Astrocyte of the spinal cord (primary cell): ENCODE measurements around the gene NPHP3.
A peak's percentile ranks its signal among the peaks of the same experiment; 100 is the strongest.

Experiments
- DNase-seq: peaks from one replicate; pipeline ENCODE4 v3.0.0; 2011; ENCODE audit warnings: low read depth, low spot score
- H3K4me3 ChIP-seq: 2 replicates; pipeline ENCODE4 v1.5.1; 2011; ENCODE audit warnings: low read depth, mild to moderate bottlenecking, low read length, moderate library complexity
- CTCF ChIP-seq: IDR thresholded peaks from 2 replicates; pipeline ENCODE4 v1.5.1; 2012; ENCODE audit warnings: low read depth, mild to moderate bottlenecking, low read length, inconsistent platforms
- in situ Hi-C: cut with HindIII; loops from 2 replicates; pipeline ENCODE4 v1.10.0; 2017; ENCODE audit warnings: low sequenced_read_pairs

NPHP3 gene

GRCh38 chr3:132665230-132665745 lies 56.9 kb downstream of the NPHP3 start:
- H3K4me3 ChIP-seq: no peak overlapping the region
- in situ Hi-C loops: no loop called here
- TF ChIP-seq CTCF: no peak
- no peak for DNase-seq

GRCh38 chr3:132662212-132662611 lies 60.0 kb downstream of the NPHP3 start:
- no peak for TF ChIP-seq CTCF
- in situ Hi-C loops: no loop called here
- no peak for DNase-seq
- no peak overlapping the region for H3K4me3 ChIP-seq

- TF ChIP-seq CTCF: no peak
- peak overlapping the region; percentile 78 for H3K4me3 ChIP-seq
- DNase-seq: no peak
Observed at GRCh38 chr3:132661101-132661500, 61.1 kb downstream of the NPHP3 start.

GRCh38 chr3:132660811-132661070 lies 61.5 kb downstream of the NPHP3 start:
- no peak for TF ChIP-seq CTCF
- in situ Hi-C loops: no loop called here
- DNase-seq: no peak

More at GRCh38 chr3:132661101-132661500, 61.1 kb downstream of the NPHP3 start:
- in situ Hi-C loops: no loop called here

GRCh38 chr3:132660052-132660810 lies 62.0 kb downstream of the NPHP3 start, which contains the start of gene UBA5:
Gene UBA5, plus strand, starts transcription at chr3:132660329. Its CDS starts 209 bp downstream, at chr3:132660538.
- peak within 1 kb of the TSS; percentile 78 for H3K4me3 ChIP-seq
- in situ Hi-C loops: no loop called here
- DNase-seq: peak; percentile 76
- TF ChIP-seq CTCF: no peak

More at GRCh38 chr3:132660811-132661070, 61.5 kb downstream of the NPHP3 start:
- peak overlapping the region; percentile 78 for H3K4me3 ChIP-seq

- peak; percentile 77 for TF ChIP-seq CTCF
- H3K4me3 ChIP-seq: peak within 1 kb of the TSS; percentile 78
- DNase-seq: peak; percentile 77
- in situ Hi-C loops: no loop called here
Observed at GRCh38 chr3:132659365-132660051, 62.7 kb downstream of the NPHP3 start, which contains the start of gene ACAD11. Gene ACAD11, minus strand, starts transcription at chr3:132659809. Its CDS starts 58 bp downstream, at chr3:132659751.
